Lower leg skin (tissue), 3 donors: ENCODE results near the gene CLMN.

ENCODE experiments used
- POLR2A ChIP-seq, 2 donors: fragments of 450-650 bp; IDR thresholded peaks; one replicate each; pipeline ENCODE4 v1.6.1; 2016 to 2017; ENCODE audit warnings: antibody characterized with exemption in 2 of 2, mild to moderate bottlenecking in 1 of 2, moderate library complexity in 1 of 2
- TF ChIP-seq, protein P1 (sequence below), 3 donors: fragments of 450-650 bp; IDR thresholded peaks; one replicate each; pipeline ENCODE4 v1.5.1; 2016; ENCODE audit warnings: antibody characterized with exemption in 3 of 3, mild to moderate bottlenecking in 3 of 3, moderate library complexity in 2 of 3

- TF ChIP-seq, protein P1, sequence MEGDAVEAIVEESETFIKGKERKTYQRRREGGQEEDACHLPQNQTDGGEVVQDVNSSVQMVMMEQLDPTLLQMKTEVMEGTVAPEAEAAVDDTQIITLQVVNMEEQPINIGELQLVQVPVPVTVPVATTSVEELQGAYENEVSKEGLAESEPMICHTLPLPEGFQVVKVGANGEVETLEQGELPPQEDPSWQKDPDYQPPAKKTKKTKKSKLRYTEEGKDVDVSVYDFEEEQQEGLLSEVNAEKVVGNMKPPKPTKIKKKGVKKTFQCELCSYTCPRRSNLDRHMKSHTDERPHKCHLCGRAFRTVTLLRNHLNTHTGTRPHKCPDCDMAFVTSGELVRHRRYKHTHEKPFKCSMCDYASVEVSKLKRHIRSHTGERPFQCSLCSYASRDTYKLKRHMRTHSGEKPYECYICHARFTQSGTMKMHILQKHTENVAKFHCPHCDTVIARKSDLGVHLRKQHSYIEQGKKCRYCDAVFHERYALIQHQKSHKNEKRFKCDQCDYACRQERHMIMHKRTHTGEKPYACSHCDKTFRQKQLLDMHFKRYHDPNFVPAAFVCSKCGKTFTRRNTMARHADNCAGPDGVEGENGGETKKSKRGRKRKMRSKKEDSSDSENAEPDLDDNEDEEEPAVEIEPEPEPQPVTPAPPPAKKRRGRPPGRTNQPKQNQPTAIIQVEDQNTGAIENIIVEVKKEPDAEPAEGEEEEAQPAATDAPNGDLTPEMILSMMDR (IDR thresholded peaks at IDR 0.05) = no peak
- TF ChIP-seq POLR2A (IDR thresholded peaks at IDR 0.05) = no peak
These were observed 26.3 kb downstream of the CLMN start for GRCh38 chr14:95293449-95293848.
